GM04504 (cell line): ENCODE measurements around the gene PDE1A.
"Not testable (repeated sequence)": the region's sequence is repeated elsewhere in the genome, so short reads cannot be mapped to it uniquely, and the experiment has no call there.

Source experiments
- DNase-seq: peaks from one replicate; pipeline ENCODE4 v3.0.0-alpha.2; 2012; ENCODE audit warnings: low read depth

The PDE1A gene

GRCh38 chr2:182406221-182406620 lies 20.6 kb downstream of the PDE1A start:
- no peak for DNase-seq

- DNase-seq: no peak
These were observed 21.8 kb downstream of the PDE1A start for GRCh38 chr2:182404975-182405561.

DNA sequence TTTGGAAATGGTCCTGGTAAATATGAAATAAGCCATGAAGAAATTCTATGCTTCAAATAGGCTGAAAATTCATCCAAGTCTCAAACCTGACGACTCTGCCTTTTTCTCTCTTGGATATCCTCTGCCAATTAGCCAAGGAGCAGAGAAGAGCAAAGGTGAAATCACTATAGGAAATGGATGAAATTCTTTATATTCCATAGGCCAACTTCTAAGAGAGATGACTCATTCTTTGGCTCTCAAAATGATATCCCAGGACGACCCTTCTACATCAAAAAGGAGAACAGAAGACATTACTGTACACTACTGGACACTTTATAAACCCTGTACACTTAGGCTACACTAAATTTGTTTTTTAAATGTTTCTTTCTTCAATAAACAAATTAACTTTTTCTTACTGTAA lies 22.7 kb downstream of the PDE1A start:
- no peak for DNase-seq

DNA sequence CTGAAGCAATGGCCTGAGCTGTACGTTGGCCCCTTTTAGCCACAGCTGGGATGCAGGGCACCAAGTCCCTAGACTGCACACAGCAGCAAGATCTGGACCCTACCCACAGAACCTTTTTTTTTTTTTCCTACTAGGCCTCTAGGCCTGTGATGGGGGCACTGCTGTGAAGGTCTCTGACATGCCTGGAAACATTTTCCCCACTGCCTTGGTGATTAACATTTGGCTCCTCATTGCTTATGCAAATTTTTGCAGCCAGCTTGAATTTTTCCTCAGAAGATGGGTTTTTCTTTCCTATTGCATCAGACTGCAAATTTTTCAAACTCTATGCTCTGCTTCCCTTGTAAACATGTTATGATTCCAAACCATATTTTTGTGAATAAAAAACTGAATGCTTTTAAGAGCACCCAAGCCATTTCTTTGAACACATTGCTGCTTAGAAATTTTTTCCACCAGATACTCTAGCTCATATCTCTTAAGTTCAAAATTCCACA lies 33.5 kb downstream of the PDE1A start:
- DNase-seq: no peak

- DNase-seq: no peak
These were observed 35.4 kb downstream of the PDE1A start for GRCh38 chr2:182391443-182391842.

DNA sequence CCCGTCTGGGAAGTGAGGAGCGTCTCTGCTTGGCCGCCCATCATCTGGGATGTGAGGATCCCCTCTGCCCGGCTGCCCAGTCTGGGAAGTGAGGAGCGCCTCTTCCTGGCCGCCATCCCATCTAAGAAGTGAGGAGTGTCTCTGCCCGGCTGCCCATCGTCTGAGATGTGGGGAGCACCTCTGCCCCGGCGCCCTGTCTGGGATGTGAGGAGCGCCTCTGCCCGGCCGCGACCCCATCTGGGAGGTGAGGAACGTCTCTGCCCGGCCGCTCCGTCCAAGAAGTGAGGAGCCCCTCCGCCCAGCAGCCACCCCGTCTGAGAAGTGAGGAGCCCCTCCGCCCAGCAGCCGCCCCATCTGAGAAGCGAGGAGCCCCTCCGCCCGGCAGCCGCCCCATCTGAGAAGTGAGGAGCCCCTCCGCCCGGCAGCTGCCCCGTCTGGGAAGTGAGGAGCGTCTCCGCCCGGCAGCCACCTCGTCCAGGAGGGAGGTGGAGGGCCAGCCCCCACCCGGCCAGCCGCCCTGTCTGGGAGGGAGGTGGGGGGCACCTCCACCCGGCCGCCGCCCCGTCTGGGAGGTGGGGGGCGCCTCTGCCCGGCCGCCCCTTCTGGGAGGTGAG lies 40.5 kb downstream of the PDE1A start:
- not testable (repeated sequence) for DNase-seq

GRCh38 chr2:182384860-182385259 lies 42.0 kb downstream of the PDE1A start:
- no peak for DNase-seq

DNA sequence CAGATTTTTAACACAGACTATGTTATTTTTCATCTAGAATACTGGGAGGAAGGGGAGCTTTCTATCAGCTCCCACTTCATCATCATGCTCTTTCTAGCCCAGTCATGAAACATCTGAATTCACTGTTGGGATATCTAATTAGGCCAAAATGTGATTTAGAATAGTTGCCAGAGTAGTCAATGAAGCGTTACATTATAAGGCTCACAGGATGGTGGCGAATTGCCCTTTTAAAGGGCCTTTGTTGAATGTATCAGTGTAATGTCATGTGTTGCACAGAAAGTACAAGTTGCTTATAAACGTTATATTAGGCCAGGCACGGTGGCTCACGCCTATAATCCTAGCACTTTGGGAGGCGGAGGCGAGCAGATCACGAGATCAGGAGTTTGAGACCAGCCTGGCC lies 45.6 kb downstream of the PDE1A start:
- no peak for DNase-seq

- DNase-seq: peak; percentile 22
These were observed 47.6 kb downstream of the PDE1A start for GRCh38 chr2:182379241-182379640.

GRCh38 chr2:182378759-182379158 lies 48.1 kb downstream of the PDE1A start:
- DNase-seq: no peak

DNA sequence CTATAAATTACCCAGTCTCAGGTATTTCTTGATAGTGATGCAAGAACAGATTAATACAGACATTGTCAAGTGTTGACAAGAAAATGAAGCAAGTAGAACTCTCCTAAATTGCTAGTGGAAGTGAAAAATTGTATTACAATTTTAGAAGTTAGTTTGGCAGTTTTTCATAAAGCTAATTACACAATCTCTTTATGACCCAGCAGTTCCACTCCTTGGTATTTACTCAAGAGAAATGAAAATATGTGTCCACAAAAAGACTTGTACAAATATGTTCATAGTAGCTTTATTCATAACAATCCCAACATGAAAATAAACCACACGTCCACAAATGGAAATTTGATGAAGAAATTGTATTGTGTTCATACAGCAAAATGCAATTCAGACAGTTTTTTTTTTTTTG lies 49.4 kb downstream of the PDE1A start:
- DNase-seq: no peak

GRCh38 chr2:182375862-182376261 lies 51.0 kb downstream of the PDE1A start:
- no peak for DNase-seq

DNA sequence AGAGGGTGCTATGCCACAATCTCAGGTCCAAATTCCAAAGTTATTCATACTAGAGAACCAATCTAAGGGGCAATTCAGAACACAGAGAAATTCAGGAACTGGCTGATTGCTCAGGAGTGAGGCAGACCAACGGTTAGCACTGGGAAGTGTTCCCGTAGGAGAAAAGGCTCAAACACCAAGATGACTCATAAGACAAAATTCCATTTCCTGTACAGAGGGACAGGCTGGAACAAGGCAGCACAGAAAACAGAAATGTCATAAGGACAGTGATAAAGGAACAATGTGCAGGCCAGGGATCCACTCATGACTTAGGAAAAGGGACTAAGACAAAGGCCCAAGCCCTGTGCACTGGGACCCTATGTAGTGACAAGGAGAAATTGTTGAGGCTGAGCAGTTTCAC lies 54.2 kb downstream of the PDE1A start:
- DNase-seq: peak; percentile 68

- DNase-seq: no peak
These were observed 57.8 kb downstream of the PDE1A start for GRCh38 chr2:182368996-182369395.

DNA sequence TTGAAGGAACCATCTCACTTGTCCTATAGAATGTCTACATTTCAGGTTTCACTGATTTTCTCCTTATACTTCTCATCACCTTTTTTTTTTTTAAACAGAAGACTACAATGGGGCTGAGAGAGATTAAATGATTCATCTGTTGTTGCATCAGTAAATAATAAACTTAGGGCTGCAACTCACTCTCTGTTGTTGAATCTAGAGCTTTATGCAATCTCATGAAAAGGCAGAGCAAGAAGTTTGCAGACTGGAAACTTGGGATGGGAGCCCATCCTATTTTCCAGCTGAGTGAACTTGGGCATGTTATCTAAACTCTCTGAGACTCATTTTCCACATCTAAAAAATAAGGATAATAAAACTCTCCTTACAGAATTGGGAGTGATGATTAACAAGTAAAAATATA lies 58.4 kb downstream of the PDE1A start:
- DNase-seq: peak; percentile 70

DNA sequence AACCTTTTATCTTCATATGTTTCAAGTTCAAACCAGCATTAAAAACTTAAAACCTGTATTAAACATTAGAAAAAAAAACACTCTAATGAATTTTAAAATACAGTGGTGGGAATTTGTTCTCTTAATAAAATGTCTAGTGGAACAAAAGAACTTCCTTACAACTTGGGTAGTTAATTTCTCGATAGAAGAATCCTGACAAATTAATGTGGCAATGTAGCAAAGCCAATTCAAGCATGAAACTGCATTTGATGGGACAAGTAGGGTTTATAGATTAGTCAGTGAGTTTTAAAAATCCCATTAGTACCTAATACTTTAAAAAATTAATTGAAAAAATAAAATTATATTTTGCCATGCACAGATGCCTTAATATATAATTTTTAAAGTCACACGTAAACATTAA lies 59.4 kb downstream of the PDE1A start:
- DNase-seq: no peak

DNA sequence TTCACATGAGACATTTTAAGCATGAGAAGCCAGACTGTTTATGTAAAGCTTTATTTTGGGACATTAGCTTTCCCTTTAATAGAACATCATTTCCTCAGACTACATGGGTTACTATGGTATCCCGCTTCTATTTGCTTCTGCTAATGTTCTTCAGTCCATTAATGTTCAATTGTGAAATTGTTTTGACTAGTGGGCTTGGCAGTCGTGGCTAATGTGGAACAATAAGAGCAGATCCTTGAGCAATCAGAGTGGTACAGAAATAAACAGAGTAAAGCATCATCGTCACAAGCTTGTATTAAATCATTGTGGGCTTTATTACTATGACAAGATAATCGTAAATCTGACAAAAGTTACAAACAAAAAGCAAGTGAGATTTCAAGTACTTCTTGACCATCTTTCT lies 60.2 kb downstream of the PDE1A start:
- DNase-seq: peak; percentile 89

DNA sequence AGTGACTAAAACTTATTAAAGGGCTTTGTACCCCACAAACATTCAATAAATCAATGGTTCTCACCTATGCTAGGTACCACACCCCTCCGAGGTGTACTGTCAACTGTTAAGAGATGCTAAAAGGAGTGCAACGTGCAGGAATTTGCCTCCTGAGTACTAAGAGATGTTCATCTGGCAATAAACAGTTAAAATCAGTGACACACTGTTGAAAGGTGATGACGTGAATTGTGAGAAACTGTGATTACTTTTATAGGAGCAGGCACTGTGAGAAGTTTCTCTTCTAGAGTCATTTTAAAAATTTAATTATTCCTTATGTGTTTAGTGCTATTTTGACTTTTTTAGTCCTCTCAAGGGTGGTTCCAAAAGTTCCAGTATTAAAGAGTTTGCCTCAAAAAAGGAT lies 61.0 kb downstream of the PDE1A start:
- no peak for DNase-seq

DNA sequence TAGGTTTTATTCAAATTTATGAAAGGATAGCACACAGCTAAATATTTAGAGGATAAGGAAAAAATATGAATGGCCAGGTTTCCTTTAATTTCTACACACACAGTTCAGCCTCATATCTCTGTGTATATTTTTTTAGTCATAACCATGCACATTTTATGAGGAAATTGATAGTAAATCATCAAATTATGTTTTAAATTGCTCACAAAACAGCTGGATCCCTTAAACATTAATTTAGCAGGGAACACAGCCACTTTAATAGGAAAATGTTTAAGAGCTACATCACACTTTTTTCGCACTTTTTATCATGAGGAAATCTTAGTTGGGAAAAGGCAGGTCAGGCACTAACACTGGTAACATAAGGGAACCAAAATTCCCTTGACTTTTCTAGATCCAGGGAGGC lies 65.4 kb downstream of the PDE1A start:
- DNase-seq: no peak

DNA sequence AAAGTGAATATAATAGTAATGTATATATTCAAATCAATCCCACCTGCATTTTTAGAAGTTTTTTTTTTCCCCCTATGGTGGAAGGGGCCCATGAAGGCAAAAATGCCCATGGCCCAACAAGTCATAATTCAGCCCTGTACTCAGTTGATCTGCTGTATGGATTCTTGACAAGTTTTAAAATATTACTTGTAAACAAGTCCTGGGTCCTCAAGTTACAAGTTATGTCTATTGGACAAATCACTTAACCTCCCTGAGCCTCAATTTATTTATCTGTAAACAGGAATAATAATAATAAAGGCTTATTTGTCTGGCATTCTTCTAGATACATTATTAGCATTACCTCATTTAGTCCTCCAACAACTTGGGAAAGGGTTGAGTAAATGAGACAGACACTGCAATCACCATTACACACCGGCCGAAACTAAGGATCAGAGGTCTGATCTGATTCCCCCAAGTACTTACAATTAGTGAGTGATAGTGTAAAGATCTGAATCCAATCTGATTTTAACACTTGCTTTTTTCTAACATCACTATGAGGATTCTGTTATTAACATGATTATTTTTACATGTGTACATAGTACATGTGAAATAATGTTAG lies 66.1 kb downstream of the PDE1A start:
- DNase-seq: no peak

DNA sequence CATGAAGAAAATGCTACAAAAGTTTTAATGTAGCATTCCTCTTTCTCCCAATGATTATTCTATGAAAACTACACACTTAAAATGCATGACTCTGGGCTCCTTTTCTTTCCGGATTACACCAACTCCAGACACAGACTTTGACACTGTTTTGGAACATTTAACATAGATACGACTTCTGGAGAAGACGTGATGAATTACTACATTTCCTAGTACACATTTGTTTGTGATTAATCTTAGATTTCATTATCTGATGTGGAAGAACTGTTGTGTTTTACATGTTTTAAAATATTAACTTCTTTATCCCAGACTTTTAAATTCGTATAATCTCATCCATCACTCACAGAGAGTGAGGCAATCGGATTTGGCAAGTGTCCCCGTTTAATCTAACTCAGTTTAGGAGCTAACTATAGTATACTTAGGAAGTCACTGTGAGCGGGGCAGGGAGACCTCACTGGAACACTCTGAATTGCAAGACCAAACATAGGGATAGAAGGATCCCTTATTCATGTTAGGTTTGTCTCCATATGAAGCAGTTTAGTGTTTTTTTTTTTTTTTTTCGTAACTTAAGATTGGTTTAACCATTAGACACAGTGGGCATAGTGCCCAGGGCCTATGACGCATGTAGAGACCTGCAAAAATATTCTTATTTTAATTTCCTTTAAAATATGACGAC lies 66.7 kb downstream of the PDE1A start:
- DNase-seq: peak; percentile 28

DNA sequence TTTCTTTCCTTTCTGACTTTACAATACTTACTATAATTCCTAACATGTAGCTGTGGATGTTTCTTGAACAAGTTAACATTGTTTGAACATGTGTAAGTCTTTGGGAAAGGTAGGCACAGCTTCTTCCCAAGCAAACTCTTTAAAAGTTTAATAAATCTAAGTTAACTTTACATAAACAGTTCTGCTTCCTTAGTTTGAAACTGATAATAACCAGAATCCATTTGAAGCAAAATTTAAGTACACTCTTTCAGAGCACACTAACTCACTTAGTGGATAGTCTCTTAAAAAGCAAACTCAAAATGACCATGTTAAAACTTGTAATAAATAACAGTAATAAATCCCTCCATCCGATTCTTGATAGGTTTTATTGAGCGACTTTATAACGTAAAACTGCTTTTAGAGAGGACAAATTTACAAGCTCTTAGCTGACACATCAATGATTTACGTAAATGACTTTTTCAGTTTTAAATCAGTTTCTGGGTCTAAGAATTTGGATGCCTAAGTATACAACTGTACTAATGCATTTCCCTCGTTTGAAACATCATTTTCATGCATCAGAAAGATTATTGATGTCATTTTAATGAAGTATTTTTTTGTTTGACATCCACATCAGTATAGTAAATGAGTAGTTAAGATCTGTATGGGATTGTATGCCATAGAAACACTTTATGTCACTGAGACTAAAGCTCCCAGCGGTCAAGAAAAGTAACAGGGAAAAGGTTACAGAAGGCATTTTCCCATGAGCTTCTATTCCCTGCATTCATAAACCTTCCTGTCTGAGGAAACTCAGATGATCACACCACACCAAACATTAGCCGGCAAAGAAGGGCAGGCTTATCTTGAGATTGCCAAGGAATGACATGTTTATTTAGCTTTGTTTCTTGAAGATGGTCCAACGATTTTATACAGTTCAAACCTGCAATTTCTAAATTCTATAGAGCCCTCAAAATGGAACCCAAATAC lies 67.5 kb downstream of the PDE1A start:
- DNase-seq: no peak
